HG03457 (cell line): Measurements from ENCODE around the gene RBFOX2.

ENCODE experiments used
- ATAC-seq: cut with Tn5 transposase; IDR thresholded peaks from one replicate; pipeline ENCODE4 v1.9.1; 2021; ENCODE audit warnings: moderate number of reproducible peaks; ENCODE audit not compliant: unreplicated experiment

RBFOX2 gene

DNA sequence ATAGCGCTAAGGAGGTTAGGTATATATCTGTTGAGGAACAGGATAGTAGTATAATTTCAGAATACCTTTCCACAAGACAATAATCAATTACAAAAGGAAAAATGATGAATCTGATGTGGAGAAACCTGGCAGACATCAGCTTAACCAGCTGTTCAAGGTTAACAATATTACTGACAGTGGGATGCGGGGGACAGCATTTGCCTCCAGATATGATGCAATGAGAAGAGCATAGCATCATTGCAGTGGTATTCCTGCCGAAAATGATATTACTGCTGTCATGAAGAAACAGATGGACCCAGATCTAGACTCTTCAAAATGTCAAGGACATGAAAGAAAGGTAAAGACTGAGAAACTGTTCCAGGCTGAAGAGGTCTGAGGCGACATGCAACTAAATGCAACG is 49.7 kb downstream of the RBFOX2 start:
- ATAC-seq = no peak

DNA sequence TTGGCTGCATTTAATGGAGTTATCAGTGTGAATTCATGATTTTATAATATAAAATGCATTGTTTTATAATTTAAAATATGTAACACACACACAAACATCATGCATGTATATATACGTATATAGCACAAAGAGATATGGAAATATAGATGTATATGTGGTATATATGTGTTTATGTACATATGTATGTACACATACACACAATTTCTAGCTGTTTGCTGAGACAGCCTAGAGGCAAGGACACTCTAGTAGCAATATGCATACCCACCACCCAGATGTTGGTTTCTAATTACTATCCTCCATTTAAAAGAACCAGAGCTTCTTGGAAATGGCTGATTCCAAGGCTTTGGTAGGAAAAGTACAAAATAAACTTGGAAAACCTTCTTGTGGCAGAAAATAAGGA is 50.4 kb downstream of the RBFOX2 start:
- ATAC-seq = no peak

DNA sequence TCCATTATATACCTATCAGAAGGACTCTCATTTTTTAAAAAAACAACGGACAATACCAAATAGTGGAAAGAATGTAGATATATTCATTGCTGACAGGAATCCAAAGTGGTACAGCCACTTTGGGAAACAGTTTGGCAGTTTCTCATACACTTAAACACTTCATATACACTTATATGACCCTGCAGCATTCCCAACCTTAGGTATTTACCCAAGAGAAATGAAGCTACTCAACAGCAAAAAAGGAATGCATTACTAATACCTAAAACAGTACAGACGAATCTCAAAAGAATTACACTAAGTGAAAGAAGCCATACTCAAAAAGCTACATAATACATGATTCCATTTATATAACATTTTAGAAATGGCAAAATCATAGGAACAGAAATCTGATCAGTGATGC is 51.5 kb downstream of the RBFOX2 start:
- ATAC-seq = no peak

DNA sequence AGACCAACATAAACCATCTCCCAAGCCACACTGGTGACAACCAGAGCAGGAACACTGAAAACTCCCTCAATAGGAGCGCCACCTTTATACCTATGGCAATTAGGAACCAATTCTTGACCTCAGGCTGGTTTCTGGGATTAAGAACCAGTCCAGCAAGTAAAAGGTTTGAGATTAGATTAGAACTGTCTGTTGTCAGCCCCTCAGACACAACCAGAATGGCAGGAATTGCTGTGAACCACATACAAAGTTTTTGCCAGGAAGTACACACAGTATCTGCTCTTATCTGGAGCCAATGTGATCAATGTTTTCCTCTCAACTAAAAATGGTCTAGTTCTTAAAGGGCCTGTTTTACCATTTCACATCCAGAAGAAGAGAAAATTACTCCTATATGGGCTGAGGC is 55.2 kb downstream of the RBFOX2 start:
- ATAC-seq = no peak

DNA sequence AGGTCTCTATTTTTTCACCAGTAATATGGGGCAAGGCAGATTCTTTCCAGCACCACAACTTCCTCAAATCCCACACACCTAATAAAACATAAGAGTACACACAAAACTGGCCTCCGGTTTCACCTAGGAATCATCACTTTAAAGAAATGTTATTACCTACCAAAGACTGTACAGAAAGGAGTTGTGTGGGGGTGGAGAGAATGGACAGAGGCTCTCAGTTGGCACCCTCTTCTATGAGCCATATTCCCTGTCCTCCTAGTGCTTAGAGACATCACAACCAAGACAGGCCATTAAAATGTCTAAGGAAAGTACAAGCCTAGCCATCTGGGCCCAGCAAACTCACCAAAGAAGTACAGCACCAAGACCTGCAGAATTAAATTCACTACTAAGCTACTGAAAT is 56.1 kb downstream of the RBFOX2 start:
- no peak for ATAC-seq

DNA sequence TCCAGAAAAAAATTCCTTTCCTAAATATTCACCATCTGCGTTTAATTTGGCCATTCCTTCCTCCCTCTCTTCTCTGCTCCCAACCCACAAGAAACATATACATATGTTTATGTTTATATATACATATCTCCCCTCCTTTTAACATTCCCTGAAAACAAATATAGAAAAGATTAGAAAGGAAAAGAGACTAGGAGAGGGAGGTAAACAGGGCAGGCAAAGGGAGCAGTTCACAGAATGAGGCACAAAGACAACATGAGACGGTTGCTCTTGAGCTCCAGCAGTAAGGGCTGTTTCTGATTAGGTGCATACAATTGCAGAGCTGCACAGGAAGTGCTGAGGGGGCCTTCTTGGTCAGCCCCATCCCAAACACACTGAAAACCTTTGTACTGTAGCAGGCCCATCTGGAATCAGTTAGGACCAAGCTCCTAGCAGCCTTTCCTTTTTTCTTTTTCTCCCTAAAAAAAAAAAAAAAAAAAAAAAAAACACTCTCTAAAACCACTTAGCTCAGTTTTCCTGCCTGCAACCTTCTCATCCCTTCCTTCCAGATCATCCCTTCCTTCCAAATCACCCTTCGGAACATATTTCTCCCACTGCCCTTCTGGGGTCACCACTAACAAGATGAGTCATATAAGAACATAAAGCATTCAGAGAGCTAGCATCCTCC is 57.0 kb downstream of the RBFOX2 start:
- no peak for ATAC-seq

DNA sequence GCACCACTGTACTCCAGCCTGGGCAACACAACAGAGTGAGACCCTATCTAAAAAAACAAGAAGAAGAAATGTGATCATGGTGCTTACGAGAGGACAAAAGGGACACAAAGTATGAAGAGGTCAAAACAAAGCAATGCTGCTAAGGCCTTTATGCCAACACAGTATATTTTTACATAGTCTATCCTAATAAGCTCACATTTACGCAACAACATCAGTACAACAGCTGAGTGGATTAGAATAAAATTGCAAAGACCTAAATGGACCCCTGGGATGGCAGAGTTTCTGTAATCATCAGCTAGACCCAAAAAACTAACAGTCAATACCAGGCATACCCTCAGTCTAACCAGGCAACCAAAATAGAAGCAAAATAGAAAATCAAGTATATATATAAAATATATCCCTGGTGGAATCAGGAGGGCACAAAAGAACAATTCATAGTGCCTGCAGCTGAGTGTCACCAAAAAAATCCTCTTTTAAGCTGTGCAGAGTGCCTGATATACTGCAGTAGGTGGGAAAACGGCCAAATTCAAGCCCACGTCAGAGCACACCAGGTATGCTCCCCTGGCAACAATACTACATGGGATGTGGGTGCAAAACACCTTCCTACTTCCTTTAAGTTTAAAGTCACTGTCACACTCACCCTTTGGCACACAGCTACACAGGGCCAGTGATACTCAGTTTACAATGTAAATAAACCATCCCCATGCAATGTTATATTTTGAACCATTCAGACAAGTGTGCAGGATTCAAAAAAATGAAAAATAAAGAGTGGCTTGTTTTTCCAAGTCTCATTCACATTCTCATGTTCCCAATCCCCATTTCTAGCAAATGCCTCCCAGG is 57.8 kb downstream of the RBFOX2 start:
- no peak for ATAC-seq

DNA sequence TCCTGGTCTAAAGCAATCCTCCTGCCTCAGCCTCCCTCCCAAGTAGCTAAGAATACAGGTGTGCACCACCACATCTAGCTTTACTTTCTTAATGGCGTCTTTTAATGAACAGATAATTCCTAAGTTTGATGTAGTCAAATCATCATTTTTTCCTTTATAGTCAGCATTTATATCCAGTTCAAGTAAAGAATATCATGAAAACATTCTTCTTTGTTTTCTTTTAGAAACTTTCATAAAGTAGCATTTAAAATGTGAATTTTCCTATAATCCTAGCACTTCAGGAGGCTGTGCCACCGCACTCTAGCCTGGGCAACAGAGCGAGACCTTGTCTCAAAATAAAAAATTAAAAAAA is 61.6 kb downstream of the RBFOX2 start:
- no peak for ATAC-seq

DNA sequence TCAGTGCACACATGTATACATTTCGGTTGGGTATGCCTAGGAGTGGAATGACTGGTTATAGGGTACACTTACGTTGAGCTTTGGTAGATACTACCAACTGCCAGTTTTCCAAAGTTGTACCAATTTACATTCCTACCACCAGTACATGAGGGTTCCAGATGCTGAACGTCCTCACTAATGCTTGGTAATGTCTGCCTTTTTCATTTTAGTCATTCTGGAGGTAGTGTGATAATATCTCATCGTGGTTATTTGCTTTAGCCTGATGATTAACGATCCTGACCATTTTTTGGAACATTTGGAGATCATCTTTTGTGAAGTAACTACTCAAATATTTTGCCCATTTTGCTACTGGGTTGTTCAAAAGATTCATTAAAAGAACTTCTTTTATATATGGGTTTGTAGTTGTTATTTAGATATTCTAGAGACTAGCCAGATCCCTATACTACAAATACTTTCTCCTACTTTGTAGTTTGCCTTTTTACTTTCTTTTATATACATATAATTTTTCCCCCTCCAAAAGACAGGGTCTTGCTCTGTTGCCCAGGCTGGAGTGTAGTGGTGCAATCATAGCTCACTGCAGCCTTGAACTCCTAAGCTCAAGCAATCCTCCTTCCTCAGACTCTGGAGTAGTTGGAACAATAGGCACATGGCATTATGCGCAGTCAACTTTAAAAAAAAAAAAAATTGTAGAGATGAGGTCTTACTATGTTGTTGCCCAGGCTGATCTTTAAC is 62.1 kb downstream of the RBFOX2 start:
- no peak for ATAC-seq

DNA sequence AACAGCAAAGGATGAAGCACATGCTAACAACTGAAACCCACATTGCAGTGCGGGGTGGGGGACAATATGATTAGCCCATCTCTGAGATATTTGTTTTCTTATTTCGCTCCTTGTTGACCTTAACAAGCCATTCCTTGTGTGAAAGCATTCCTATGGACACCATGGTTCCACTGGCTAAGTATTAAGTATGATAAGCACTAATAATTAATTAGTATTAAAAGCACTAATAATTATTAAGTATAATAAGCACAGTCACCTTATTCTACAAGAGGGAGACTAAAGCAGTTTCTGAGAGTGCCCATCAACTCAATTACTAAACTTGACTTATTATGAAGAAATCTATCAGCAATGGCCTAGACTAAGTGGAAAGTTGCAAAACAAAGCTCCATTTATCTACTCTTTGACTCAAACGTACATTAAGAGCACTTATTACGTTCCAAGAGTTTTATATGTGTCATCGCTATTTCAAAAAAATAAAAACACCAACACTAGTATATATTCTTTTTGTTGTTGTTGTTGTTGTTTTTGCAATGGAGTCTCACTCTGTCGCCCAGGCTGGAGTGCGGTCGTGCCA is 65.3 kb downstream of the RBFOX2 start:
- ATAC-seq = no peak

DNA sequence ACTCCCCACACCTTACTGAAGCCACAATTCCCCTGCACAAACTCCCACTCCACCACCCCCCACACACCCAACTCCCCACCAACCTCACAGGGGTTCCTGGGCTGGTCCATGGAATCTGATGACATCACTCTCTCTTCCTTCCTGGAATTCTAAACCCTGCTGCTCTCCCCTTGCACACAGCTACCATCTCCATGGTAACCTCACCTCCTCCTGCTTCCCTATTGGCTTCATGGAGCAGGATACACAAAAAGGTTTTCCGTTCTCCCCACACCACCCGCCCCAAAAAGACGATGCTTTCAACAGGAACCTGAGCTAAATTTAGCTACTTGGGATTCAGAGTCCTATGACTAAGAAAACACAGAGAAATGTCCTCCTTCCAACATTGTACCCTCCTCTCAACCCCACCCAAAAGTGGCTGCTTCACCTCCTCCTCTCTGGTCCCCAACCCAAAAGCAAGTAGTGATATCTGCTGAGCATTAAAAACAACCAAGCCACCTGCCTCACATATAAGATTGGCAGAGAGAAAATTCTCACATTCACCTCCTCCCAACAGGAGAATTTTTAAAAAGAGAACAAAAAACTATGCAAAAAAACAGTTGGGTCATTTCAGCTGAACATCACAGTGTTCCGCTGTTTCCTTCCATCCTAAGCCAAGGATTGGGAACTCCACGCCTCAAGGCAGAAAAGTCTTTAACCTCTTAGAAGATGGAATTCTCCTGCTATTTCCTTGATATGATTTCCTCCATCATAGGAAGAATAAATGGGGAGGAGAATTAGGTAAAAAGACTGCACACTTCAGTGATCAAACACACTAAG is 66.9 kb downstream of the RBFOX2 start:
- no peak for ATAC-seq

DNA sequence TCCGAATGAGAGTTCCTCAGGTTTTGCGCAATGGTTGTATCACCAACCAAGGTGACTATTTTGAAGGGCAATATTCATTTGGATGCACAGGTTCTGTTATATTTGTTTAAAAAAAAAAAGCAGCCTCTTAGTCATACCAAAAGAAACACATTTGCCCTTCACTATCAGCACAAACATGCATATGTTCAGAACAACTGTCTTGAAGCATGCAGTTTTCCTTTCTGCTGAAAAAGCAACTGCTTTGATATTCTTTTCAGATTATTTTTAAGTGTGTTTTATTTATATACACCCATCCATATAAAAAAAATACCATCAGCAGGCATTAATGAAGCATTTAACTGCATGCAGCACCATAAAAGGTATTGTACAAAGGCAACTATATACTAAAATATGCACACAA is 67.8 kb downstream of the RBFOX2 start:
- no peak for ATAC-seq

DNA sequence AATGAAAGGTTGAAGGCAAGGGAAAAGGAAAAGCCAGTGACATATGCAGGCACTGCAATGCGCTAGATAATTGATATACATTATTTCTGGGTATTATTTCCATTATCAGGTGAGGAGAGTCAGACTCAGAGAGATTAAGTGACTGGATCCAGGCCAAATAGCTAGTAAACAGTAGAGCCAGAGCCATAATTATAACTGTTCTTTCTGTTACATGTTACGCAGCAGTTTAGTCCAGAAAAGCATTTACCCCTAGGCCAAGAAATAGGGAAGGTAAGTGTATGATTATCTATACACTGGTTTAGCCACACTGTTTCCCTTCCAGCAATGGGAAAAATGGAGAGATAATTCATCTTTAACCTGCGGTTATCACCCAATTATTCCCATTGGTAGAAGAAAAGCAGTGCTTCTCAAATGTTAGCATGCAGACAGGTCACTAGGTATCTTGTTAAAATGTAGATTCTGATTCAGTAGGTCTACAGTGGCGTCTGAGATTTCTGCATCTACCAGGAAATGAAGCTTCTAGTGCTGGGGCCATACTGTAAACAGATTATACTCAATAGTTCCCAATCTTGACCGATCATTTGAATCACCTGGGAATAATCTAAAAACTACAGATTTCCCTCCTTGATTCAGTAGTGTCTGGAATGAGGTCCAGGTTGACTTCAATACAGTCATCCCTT is 69.4 kb downstream of the RBFOX2 start:
- no peak for ATAC-seq

DNA sequence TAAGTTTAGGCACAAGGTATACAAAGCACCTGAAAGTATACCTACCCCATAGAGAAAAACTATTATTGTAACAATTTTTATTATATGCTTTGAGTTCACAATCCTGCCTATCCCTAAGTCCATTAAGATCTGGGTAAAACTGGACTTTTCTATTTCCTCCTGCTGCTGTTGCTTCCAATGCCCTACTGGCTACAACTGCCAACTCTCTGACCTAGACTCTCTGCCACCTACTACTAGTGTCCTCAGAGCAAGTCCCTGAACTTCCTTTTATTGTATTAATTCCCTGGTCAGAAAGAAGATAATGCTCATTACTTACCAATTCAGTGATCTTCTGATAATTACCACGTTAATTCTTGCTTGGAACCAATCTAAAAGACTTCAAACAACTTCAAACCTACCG is 70.3 kb downstream of the RBFOX2 start:
- ATAC-seq = no peak

DNA sequence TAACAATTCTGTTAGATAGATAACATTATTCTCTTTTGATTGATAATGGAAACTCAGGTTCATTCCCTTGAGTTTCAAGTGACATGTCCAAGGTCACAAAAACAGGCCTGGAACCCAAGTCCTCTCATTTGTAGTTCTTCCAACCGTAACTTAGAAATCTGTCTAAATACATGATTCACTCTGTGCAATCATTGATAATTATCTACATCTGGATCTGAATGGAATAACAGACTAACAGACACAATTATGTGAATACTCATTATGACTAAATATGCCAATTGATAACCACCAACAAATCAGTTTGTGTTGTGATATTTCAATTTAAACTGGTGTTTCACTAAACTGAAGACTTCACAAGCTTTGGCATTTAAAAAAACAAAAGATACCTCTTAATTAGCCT is 71.0 kb downstream of the RBFOX2 start:
- no peak for ATAC-seq

DNA sequence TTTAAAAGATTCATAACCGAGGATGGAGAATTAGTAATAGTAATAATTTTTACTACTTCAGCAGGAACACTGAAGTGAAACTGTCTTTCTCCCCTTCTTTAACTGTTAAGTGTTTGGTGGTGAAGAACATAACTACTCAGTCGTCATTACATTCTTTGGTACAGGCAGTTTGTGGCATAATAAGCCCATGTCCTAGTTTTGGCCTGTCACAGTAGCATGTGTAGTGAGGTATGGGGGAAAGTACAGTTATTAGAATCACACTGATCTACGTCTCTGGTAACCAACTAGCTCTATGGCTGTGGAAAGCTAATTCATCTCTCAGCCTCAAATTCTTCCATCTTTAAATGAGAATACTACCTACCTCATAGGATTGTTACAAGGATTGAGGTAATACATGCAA is 71.8 kb downstream of the RBFOX2 start:
- no peak for ATAC-seq

DNA sequence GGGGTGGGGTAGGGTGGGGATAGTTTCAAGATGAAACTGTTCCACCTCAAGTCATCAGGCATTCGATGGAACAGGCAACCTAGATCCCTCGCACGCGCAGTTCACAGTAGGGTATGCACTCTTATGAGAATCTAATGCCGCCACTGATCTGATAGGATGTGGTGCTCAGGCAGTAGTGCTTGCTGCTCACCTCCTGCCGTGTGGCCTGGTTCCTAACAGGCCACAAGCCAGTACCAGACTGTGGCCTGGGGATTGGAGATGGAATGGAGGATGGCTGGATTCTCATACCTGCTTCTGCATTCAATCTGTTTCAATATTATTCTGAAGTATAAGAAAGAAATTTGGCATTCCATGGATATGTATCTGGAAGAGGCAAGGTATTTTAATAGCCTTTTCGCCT is 73.1 kb downstream of the RBFOX2 start:
- no peak for ATAC-seq

DNA sequence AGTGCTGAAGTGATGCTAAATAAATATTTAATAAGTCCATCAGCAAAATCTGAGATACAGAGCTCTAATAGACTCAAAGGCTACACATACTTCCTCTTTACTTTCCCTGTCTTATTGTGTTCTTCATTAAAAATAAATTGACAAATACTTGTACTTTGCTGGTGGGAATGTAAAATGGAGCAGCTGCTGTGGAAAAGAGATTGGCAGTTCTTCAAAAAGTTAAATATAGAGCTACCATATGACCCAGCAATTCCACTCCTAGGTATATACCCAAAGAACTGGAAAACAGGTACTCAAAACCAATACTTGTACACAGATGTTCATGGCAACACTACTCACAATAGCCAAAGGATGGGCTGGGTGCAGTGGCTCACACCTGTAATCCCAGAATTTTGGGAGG is 76.0 kb downstream of the RBFOX2 start:
- ATAC-seq = no peak

DNA sequence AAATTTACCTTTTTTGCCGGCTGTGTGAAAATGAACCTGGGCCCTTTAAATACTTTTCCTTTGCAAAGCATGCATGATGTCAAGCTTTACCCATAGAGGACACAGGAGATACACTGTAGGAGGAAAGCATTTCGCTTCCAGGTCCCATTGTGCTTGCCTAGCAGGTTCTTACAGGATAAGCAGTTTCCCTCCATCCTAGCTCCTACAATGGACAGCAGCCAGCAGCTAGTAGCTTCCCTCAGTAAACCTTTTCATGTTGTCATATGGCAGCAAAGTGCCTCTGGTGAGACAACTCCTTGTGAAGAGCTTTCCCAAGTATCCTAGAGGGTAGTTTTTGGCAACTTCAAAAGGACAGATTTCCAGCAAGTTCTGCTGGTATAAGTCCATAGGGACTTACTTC is 78.4 kb downstream of the RBFOX2 start:
- ATAC-seq = no peak

DNA sequence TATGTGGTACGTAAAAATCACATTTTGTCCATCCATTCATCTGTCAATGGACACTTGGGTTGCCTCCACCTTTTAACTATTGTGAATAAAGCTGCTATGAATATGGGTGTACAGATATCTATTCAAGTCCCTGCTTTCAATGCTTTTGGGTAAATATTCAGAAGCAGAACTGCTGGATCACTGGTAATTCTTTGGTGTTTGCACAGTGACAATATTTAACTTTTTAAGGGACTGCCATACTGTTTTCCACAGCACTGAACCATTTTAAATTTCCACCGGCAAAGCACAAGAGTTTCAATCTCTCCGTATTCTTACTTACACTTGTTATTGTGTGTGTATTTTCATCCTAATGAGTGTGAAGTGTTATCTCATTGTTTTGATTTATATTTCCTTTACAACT is 79.4 kb downstream of the RBFOX2 start:
- no peak for ATAC-seq
